GM12872 (cell line): ENCODE results near the gene SHISA9.

ENCODE experiments used
- CTCF ChIP-seq: IDR thresholded peaks from 3 replicates; pipeline ENCODE4 v1.5.1; 2011; ENCODE audit warnings: low read depth, mild to moderate bottlenecking, low read length, moderate library complexity; ENCODE audit not compliant: insufficient read depth

SHISA9 gene

GRCh38 chr16:13042291-13042685 lies 140.9 kb downstream of the SHISA9 start:
- no peak for TF ChIP-seq CTCF

DNA sequence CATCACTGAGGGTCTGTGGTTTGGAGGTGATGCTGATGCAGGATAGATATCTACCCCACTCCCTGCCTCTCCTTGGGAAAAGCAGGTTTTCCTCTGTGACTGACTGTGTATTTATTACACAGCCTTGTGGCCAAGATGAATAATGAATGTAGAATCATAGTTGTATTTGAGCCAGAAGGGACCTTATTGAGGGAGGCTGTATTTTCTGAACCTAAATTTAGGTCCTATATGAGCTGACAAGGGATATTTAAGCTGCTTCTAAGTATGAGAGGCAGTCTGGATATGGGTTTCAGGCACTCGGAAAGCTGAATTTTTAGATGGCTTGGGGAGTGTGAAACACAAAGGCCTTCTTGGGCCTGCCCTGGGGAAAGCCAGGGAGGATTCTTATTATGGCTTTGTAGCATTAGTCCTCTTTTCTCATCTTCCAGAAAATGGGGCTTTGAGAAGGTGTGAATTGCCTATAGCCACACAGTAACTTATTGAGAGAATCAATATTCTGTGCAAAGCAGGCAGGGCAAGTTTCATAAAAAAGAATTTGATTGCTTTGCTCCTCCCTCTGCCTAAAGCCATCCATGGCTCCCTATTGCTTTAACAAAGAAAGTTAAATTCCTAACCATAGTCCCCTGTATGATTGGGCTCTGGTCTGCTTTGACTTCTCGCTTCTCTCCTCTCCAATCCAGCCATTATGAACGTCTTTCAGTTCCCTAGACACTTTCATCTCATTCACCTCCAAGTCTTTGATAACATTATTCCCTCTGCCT lies 144.8 kb downstream of the SHISA9 start:
- TF ChIP-seq CTCF: no peak

GRCh38 chr16:13047276-13047675 lies 145.9 kb downstream of the SHISA9 start:
- no peak for TF ChIP-seq CTCF

DNA sequence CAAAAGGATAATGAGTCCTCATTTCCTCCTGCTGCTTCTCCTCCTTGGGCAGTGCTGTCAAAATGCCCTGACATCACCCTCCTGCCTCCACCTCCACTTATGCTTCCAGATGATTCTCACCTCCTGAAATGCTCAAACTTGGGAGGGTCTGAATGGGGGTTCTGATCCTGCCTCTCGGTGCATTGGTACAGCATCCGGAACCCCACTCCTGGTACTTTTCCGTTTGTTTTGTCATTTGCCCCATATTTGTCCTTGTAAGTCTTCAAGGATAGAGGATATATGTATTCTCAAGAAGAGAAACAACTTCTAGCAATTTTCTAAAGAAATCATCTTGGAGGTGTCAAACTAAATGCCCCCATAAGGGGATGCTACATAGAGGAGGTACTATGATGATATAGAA lies 148.3 kb downstream of the SHISA9 start:
- no peak for TF ChIP-seq CTCF

DNA sequence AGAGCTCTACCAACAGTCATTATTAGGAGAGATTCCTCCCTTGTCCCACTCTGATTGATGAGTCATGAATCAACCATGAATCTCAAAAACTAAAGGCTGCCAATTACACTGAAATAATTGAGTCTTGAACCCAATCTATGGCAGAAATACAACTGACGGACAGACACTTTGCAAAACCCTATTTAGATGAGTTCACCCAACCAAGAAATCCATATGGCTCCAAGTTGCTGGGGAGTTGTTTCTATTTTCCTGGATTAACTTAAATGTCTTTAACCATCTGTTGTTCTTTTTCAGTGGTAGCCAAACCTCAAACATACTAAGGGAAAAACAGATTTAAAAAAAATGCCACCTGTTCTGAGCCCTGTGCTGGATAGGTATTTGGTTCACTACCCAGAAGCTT lies 151.0 kb downstream of the SHISA9 start:
- no peak for TF ChIP-seq CTCF

DNA sequence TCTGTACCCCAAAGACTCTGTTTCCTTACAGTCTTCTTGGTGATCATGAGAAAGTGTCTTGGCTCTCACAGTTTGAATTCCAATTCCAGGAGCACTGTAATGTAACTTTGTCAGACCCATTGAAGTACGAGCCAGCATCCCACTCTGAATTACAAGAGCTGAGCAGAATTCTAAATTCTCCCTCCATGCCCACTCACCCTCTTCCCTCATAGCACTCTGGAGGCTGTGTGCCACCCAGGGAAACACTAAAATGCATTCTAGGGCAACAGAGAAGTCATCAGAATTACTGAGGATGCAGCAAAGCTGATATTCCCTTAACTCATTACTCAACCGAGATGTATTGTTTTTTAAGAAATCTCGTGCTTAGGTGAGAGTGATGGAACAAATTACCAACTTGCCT lies 154.1 kb downstream of the SHISA9 start:
- TF ChIP-seq CTCF: no peak

DNA sequence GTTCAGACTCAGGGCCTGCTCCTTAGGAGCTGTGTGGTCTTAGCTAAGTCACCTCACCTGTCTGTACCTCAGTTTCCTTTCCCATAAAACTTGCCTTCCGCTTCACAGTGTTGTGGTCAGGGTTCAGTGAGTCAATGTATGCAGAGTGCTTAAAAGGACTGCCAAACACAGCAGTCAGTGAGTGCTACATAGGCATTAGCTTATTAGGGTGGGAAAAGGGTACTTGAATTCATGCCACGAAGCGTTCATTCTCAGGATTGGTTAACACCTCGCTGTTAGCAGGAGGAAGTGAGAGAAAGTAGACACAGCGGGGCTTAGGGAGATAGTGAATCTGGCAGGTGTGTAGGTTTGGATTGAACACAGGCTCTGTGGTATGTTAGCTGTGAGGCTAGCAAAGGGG lies 155.2 kb downstream of the SHISA9 start:
- no peak for TF ChIP-seq CTCF
